H1 (cell line): ENCODE data around the gene PSPH. TPM values are rescaled to one million over a fixed set of nuclear protein-coding genes. Genes with fewer than 3 reads are reported as not detected.

ENCODE experiments used
- CTCF ChIA-PET: fragments of 300-600 bp; sonication (Branson Sonifier 250); formaldehyde crosslinking; loops from one replicate; lab custom pipeline; 2021; ENCODE audit not compliant: partially characterized antibody; lab: Charles Lee
- POLR2A ChIA-PET: fragments of 300-600 bp; sonication (Branson Sonifier 250); formaldehyde crosslinking; loops from one replicate; lab custom pipeline; 2021; ENCODE audit warnings: inconsistent platforms; ENCODE audit not compliant: partially characterized antibody; lab: Charles Lee
- DNase-seq, 2 experiments: peaks; one replicate each; pipeline versions ENCODE4 v3.0.0 to v3.0.0-alpha.2; 2010 to 2022; ENCODE audit warnings: low spot score in 2 of 2, low read depth in 1 of 2, mixed read lengths in 1 of 2
- FAIRE-seq: peaks from 2 replicates; lab custom pipeline; 2011; peaks lifted over from hg19 to GRCh38; lab: Jason Lieb, UNC
- H2AFZ ChIP-seq: 2 replicates; pipeline ENCODE4 v1.8.1; 2012; ENCODE audit warnings: low read length, inconsistent platforms
- H2AK5ac ChIP-seq: 2 replicates; pipeline ENCODE4 v1.6.1; 2013; ENCODE audit warnings: low read depth, low read length
- H2BK120ac ChIP-seq: replicated peaks from 2 replicates; pipeline ENCODE3; 2013; ENCODE audit warnings: low read depth, low read length, inconsistent platforms
- H2BK12ac ChIP-seq: 2 replicates; pipeline ENCODE4 v1.6.1; 2013; ENCODE audit warnings: low read depth, low read length
- H2BK15ac ChIP-seq: 2 replicates; pipeline ENCODE4 v1.6.1; 2013; ENCODE audit warnings: low read length
- H2BK20ac ChIP-seq: 2 replicates; pipeline ENCODE4 v1.6.1; 2013; ENCODE audit warnings: low read length
- H2BK5ac ChIP-seq: 2 replicates; pipeline ENCODE4 v1.6.1; 2013; ENCODE audit warnings: low read depth, low read length
- H3K14ac ChIP-seq: 2 replicates; pipeline ENCODE4 v1.6.1; 2013; ENCODE audit warnings: inconsistent platforms; ENCODE audit not compliant: insufficient read length
- H3K18ac ChIP-seq: 2 replicates; pipeline ENCODE4 v1.6.1; 2013; ENCODE audit warnings: low read length; ENCODE audit errors: extremely low read depth
- H3K23ac ChIP-seq: 2 replicates; pipeline ENCODE4 v1.6.1; 2013; ENCODE audit warnings: inconsistent platforms; ENCODE audit not compliant: insufficient read length
- H3K23me2 ChIP-seq: 2 replicates; pipeline ENCODE4 v1.6.1; 2013; ENCODE audit warnings: low read depth, low read length
- H3K27ac ChIP-seq: 2 replicates; pipeline ENCODE4 v1.6.1; 2011; ENCODE audit warnings: low read depth, low read length, inconsistent platforms
- H3K27me3 ChIP-seq, 4 experiments: replicated peaks in 1 of 4; 1 replicate in 1 of 4; 2 replicates in 3 of 4; pipeline versions ENCODE4 v1.6.1 to v1.8.1; 2011 to 2013; ENCODE audit warnings: low read length in 3 of 4, mild to moderate bottlenecking in 3 of 4, inconsistent platforms in 2 of 4, mixed read lengths in 2 of 4, moderate library complexity in 1 of 4; ENCODE audit not compliant: control insufficient read depth in 3 of 4, insufficient read depth in 3 of 4; ENCODE audit errors: extremely low read depth in 1 of 4
- H3K36me3 ChIP-seq, 4 experiments: 2 replicates each; pipeline versions ENCODE4 v1.6.1 to v1.8.1; 2011 to 2013; ENCODE audit warnings: mild to moderate bottlenecking in 4 of 4, low read length in 3 of 4, moderate library complexity in 2 of 4, control low read depth in 1 of 4, inconsistent platforms in 1 of 4; ENCODE audit not compliant: insufficient read depth in 4 of 4, control insufficient read depth in 2 of 4
- H3K4ac ChIP-seq: replicated peaks from 2 replicates; pipeline ENCODE3; 2013; ENCODE audit warnings: low read length, low read depth, mixed read lengths, inconsistent platforms; ENCODE audit not compliant: insufficient read length
- H3K4me1 ChIP-seq, 4 experiments: replicated peaks in 1 of 4; 1 replicate in 1 of 4; 2 replicates in 3 of 4; pipeline versions ENCODE4 v1.6.1 to v1.8.1; 2011 to 2013; ENCODE audit warnings: low read length in 3 of 4, inconsistent platforms in 2 of 4, mixed read lengths in 1 of 4; ENCODE audit not compliant: insufficient read depth in 4 of 4, control insufficient read depth in 3 of 4
- H3K4me2 ChIP-seq, 2 experiments: 2 replicates each; pipeline versions ENCODE4 v1.6.1 to v1.8.1; 2011 to 2013; ENCODE audit warnings: low read depth in 2 of 2, low read length in 2 of 2, control low read depth in 1 of 2, inconsistent platforms in 1 of 2, mild to moderate bottlenecking in 1 of 2; ENCODE audit not compliant: insufficient read depth in 1 of 2
- H3K4me3 ChIP-seq, 4 experiments: fragments of 200-600, 300-600 bp in 1 of 4; sonication (generic), shearing (Covaris generic), sonication (Bioruptor Twin) in 1 of 4; 2 replicates each; pipeline versions ENCODE4 v1.5.1 to v1.8.1; 2011 to 2016; ENCODE audit warnings: low read length in 4 of 4, low read depth in 3 of 4, control low read depth in 2 of 4, inconsistent platforms in 2 of 4, mild to moderate bottlenecking in 2 of 4, mixed read lengths in 1 of 4, moderate library complexity in 1 of 4; ENCODE audit not compliant: insufficient read depth in 2 of 4; ENCODE audit errors: extremely low read depth in 1 of 4
- H3K56ac ChIP-seq: replicated peaks from 2 replicates; pipeline ENCODE3; 2013; ENCODE audit warnings: low read depth, mild to moderate bottlenecking, mixed read lengths, low read length, inconsistent platforms; ENCODE audit not compliant: insufficient read length
- H3K79me1 ChIP-seq: 2 replicates; pipeline ENCODE4 v1.6.1; 2013; ENCODE audit warnings: low read depth, low read length, control low read depth
- H3K79me2 ChIP-seq, 2 experiments: 2 replicates each; pipeline versions ENCODE4 v1.6.1 to v1.8.1; 2012 to 2013; ENCODE audit warnings: low read length in 2 of 2, mild to moderate bottlenecking in 2 of 2, inconsistent platforms in 1 of 2; ENCODE audit not compliant: insufficient read depth in 2 of 2, control insufficient read depth in 1 of 2
- H3K9ac ChIP-seq, 4 experiments: replicated peaks in 1 of 4; 1 replicate in 1 of 4; 2 replicates in 3 of 4; pipeline versions ENCODE4 v1.6.1 to v1.8.1; 2011 to 2013; ENCODE audit warnings: low read depth in 3 of 4, low read length in 3 of 4, control low read depth in 2 of 4, mild to moderate bottlenecking in 2 of 4, moderate library complexity in 2 of 4, inconsistent platforms in 1 of 4; ENCODE audit errors: extremely low read depth in 1 of 4
- H3K9me3 ChIP-seq, 2 experiments: 2 replicates each; pipeline versions ENCODE4 v1.6.1 to v1.8.1; 2012 to 2013; ENCODE audit warnings: mild to moderate bottlenecking in 2 of 2, moderate library complexity in 2 of 2, control low read depth in 1 of 2, inconsistent platforms in 1 of 2, low read depth in 1 of 2, low read length in 1 of 2, mixed read lengths in 1 of 2; ENCODE audit not compliant: insufficient read depth in 2 of 2
- H4K20me1 ChIP-seq, 2 experiments: replicated peaks in 1 of 2; 2 replicates each; pipeline versions ENCODE3 to v1.8.1; 2011 to 2013; ENCODE audit warnings: inconsistent platforms in 2 of 2, low read length in 2 of 2, mild to moderate bottlenecking in 1 of 2; ENCODE audit not compliant: insufficient read depth in 2 of 2, control insufficient read depth in 1 of 2
- H4K5ac ChIP-seq: 2 replicates; pipeline ENCODE4 v1.6.1; 2013; ENCODE audit warnings: low read length, low read depth, mixed read lengths, inconsistent platforms; ENCODE audit not compliant: insufficient read length
- H4K8ac ChIP-seq: 2 replicates; pipeline ENCODE4 v1.8.0; 2013; ENCODE audit warnings: mild to moderate bottlenecking, moderate library complexity, low read length, inconsistent platforms; ENCODE audit not compliant: insufficient read depth; ENCODE audit errors: extremely low read depth
- H4K91ac ChIP-seq: replicated peaks from 2 replicates; pipeline ENCODE3; 2013; ENCODE audit warnings: low read length, mixed read lengths, inconsistent platforms; ENCODE audit not compliant: insufficient read length
- ATF3 ChIP-seq: IDR thresholded peaks from 2 replicates; pipeline ENCODE4 v1.6.1; 2011; ENCODE audit warnings: low read depth, mild to moderate bottlenecking, low read length; ENCODE audit not compliant: insufficient read depth
- CHD2 ChIP-seq: IDR thresholded peaks from 2 replicates; pipeline ENCODE4 v1.6.1; 2012; ENCODE audit warnings: low read length, improper control_type of control experiment
- FOSL1 ChIP-seq: IDR thresholded peaks from 2 replicates; pipeline ENCODE4 v1.6.1; 2011; ENCODE audit warnings: mild to moderate bottlenecking, low read depth, low read length, moderate library complexity; ENCODE audit not compliant: insufficient read depth
- HDAC2 ChIP-seq, 2 experiments: fragments of 300-600 bp in 1 of 2; sonication (generic) in 1 of 2; IDR thresholded peaks; 2 replicates each; pipeline ENCODE4 v1.6.1; 2011 to 2012; ENCODE audit warnings: low read depth in 2 of 2, low read length in 2 of 2, mild to moderate bottlenecking in 2 of 2, moderate library complexity in 2 of 2, borderline replicate concordance in 1 of 2, inconsistent platforms in 1 of 2
- JUN ChIP-seq: IDR thresholded peaks from 2 replicates; pipeline ENCODE4 v1.6.1; 2011; ENCODE audit warnings: low read depth, mild to moderate bottlenecking, improper control_type of control experiment, low read length
- KDM5A ChIP-seq: fragments of 200-600 bp; IDR thresholded peaks from 2 replicates; pipeline ENCODE4 v1.7.1; 2012; ENCODE audit warnings: mild to moderate bottlenecking, low read length, inconsistent platforms, mixed read lengths
- PHF8 ChIP-seq: fragments of 200-600 bp; sonication (generic); conservative IDR thresholded peaks from 2 replicates; pipeline ENCODE4 v1.7.1; 2012; ENCODE audit warnings: low read depth, mild to moderate bottlenecking, inconsistent platforms, low read length, moderate library complexity
- RAD21 ChIP-seq, 2 experiments: IDR thresholded peaks in 1 of 2; conservative IDR thresholded peaks in 1 of 2; 2 replicates each; pipeline ENCODE4 v1.6.1; 2011; ENCODE audit warnings: low read depth in 2 of 2, low read length in 2 of 2, improper control_type of control experiment in 1 of 2, inconsistent platforms in 1 of 2, mild to moderate bottlenecking in 1 of 2, moderate library complexity in 1 of 2
- WGBS, 2 experiments: shearing (Covaris generic) in 1 of 2; methylation state at CpG; one replicate each; pipeline versions ENCODE4 v1.1.6 to v1.1.7; 2013 to 2015; ENCODE audit warnings: low lambda C conversion rate in 2 of 2, mixed read lengths in 2 of 2, inconsistent platforms in 1 of 2, low coverage in 1 of 2, missing lambda C conversion rate in 1 of 2; ENCODE audit not compliant: insufficient replicate concordance in 2 of 2, insufficient coverage in 1 of 2, insufficient read length in 1 of 2; ENCODE audit errors: extremely low coverage in 1 of 2, missing lambda C conversion rate in 1 of 2; 5-methylcytosine and 5-hydroxymethylcytosine counted together
- polyA plus RNA-seq, 7 experiments: library from polyadenylated mRNA; depleted of rRNA in 3 of 7; stranded (reverse) in 5 of 7; unstranded in 2 of 7; fragments of >200 nt in 5 of 7; fragments of 200-250 nt in 2 of 7; gene quantifications; 1 replicate in 5 of 7; 2 replicates in 1 of 7; 4 replicates in 1 of 7; pipeline versions ENCODE4 v1.2.1 to v1.2.3, GENCODE V29; 2011 to 2013; ENCODE audit warnings: missing spikeins in 2 of 7, mixed read lengths in 2 of 7
- total RNA-seq: library from RNA; stranded (reverse); fragmentation: NEBNext Ultra II Directional; extraction: Animal tissue kit (Norgen Biotek cat#: 25700); gene quantifications from 2 replicates; pipeline ENCODE4 v1.2.1, GENCODE V29; 2021

The PSPH gene
- total and polyA plus RNA-seq, 2 of the 8 experiments (the other 6 are each of a cell fraction or from before 2014, with no cell fraction given) = 31.0 to 64.8 TPM

DNA sequence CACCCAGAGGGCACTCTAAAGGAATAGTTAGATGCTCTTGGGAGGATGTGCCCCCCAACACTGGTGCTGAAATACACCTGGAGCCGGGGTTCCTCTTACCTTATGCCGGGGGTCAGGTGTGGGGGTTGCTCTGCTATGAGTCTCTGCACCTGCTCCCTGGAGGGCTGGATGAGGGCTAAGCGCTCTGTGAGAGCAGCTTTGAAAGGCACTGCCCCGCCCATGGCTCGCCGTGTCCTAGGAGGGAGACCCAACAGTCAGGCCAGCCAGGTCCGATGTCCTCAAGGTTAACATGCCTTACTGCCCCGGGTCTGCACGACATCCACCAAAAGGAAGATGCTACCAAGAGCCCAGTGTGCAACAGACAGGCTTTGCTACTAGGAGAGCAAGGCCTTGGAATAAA lies 31.7 kb downstream of the PSPH start:
- Histone ChIP-seq H3K9ac (no peak overlapping the region), H2AK5ac (no peak overlapping the region), H2BK20ac (no peak overlapping the region), H3K4me3 (no peak overlapping the region), H3K27ac (no peak overlapping the region), H4K5ac (no peak overlapping the region), H3K27me3 (no peaks in the 10 kb centered on the region), H3K79me2 (no peaks in the 10 kb centered on the region), H2BK15ac (no peak overlapping the region), H4K8ac (no peak overlapping the region), H3K18ac (no peak overlapping the region), H2BK12ac (no peak overlapping the region), H3K9me3 (no peaks in the 10 kb centered on the region), H3K4me2 (no peak overlapping the region), H2AFZ (no peak overlapping the region), H3K4me1 (no peaks in the 10 kb centered on the region), H3K56ac (no peak overlapping the region), H3K36me3 (peaks cover 3 to 41% (median 27%) of the 10 kb centered on the region in 4 experiments; a peak in 6 of 8 replicates), H3K4ac (no peak overlapping the region), H3K79me1 (no peaks in the 10 kb centered on the region), H3K23me2 (no peaks in the 10 kb centered on the region), H3K14ac (no peak overlapping the region), H4K20me1 (peaks cover 0 to 1% of the 10 kb centered on the region in 2 experiments), H3K23ac (no peak overlapping the region)
- POLR2A ChIA-PET = interaction anchor here (0.8 to 40.8 kb wide), 5 partner anchors 8 to 35 kb away, joined by 5 to 869 read pairs (median 12); partner anchors contain the start of genes CCT6A, PSPH and SUMF2
- CTCF ChIA-PET = interaction anchor here (2.9 to 3.1 kb wide), 2 partner anchors 15 to 55 kb away, joined by 10 to 15 read pairs; no protein-coding TSS in a partner anchor
- DNase-seq = no peak
- TF ChIP-seq PHF8 (no peak), CHD2 (no peak), RAD21 (IDR thresholded peaks at IDR 0.05 in 1 of 2, conservative IDR thresholded peaks at IDR 0.05 in 1 of 2; ENCODE audit: low read depth in 2 of 2, low read length in 2 of 2) (no peak), FOSL1 (no peak), JUN (no peak), HDAC2 (IDR thresholded peaks at IDR 0.05; ENCODE audit: borderline replicate concordance in 1 of 2, low read depth in 2 of 2, low read length in 2 of 2) (no peak), ATF3 (no peak), KDM5A (no peak)
- TF ChIP-seq, all 59 proteins: peak for 0
- WGBS, 2 experiments = 66% methylated on average over 9 of the region's 9 CpGs; no CpG with 5 or more reads in 1 of the 2 experiments
- H2BK5ac ChIP-seq = no peak overlapping the region
- no peak for FAIRE-seq
- no peak overlapping the region for H2BK120ac ChIP-seq
- no peak overlapping the region for H4K91ac ChIP-seq
